BLaER1 treated with 17β-estradiol and CSF1 and Interleukin-3, amounts not matched to agents 10 nM and 100 nM (cell line): ENCODE results near the gene PLXND1.

Experiments used
- H3K27ac ChIP-seq, 11 experiments: shearing (Covaris generic); formaldehyde crosslinking; 2 replicates each; pipeline ENCODE4 v1.8.1; 2022
- H3K27me3 ChIP-seq, 11 experiments: shearing (Covaris generic); formaldehyde crosslinking; 2 replicates each; pipeline ENCODE4 v1.8.1; 2022
- H3K36me3 ChIP-seq, 11 experiments: shearing (Covaris generic); formaldehyde crosslinking; 2 replicates each; pipeline ENCODE4 v1.8.1; 2022
- H3K4me1 ChIP-seq, 10 experiments: shearing (Covaris generic); formaldehyde crosslinking; 2 replicates each; pipeline ENCODE4 v1.8.1; 2022
- H3K4me2 ChIP-seq, 11 experiments: shearing (Covaris generic); formaldehyde crosslinking; 2 replicates each; pipeline ENCODE4 v1.8.1; 2022
- H3K4me3 ChIP-seq, 10 experiments: shearing (Covaris generic); formaldehyde crosslinking; 2 replicates each; pipeline ENCODE4 v1.8.1; 2022
- H3K9ac ChIP-seq, 11 experiments: shearing (Covaris generic); formaldehyde crosslinking; 2 replicates each; pipeline ENCODE4 v1.8.1; 2022
- H3K9me3 ChIP-seq, 11 experiments: shearing (Covaris generic); formaldehyde crosslinking; replicated peaks in 1 of 11; 2 replicates each; pipeline ENCODE4 v1.8.1; 2022
- H4K20me1 ChIP-seq, 11 experiments: shearing (Covaris generic); formaldehyde crosslinking; 2 replicates each; pipeline ENCODE4 v1.8.1; 2022
- Cebpa-rat ChIP-seq, 11 experiments: shearing (Covaris generic); IDR thresholded peaks; 2 replicates each; pipeline ENCODE4 v1.8.1; 2022

PLXND1 gene

GRCh38 chr3:129592381-129593131 is 13.9 kb downstream of the PLXND1 start:
- peaks cover 96 to 100% (median 98%) of the 10 kb centered on the region in 10 experiments for H3K4me1 ChIP-seq
- no peaks in the 10 kb centered on the region for H3K27me3 ChIP-seq
- peak overlapping the region; percentile 37 to 96 (median 54) for H3K4me3 ChIP-seq
- H3K36me3 ChIP-seq: peaks cover 0 to 57% (median 16%) of the 10 kb centered on the region in 11 experiments; a peak in 17 of 22 replicates
- H3K9me3 ChIP-seq: no peaks in the 10 kb centered on the region
- H4K20me1 ChIP-seq: peaks cover 0 to 82% (median 11%) of the 10 kb centered on the region in 11 experiments; a peak in 11 of 22 replicates
- no peak for TF ChIP-seq Cebpa-rat (IDR thresholded peaks at IDR 0.05)
- H3K9ac ChIP-seq: peak overlapping the region; percentile 82 to 95 (median 87)
- H3K4me2 ChIP-seq: peak overlapping the region; percentile 92 to 100 (median 99)
- peak overlapping the region; percentile 90 to 100 (median 98) for H3K27ac ChIP-seq

GRCh38 chr3:129591932-129592331 is 14.5 kb downstream of the PLXND1 start:
- Histone ChIP-seq H3K4me3 (peak overlapping the region; percentile 37 to 96 (median 54)), H3K27ac (peak overlapping the region; percentile 90 to 100 (median 98)), H4K20me1 (peaks cover 0 to 82% (median 6%) of the 10 kb centered on the region in 11 experiments; a peak in 11 of 22 replicates), H3K9me3 (no peaks in the 10 kb centered on the region), H3K4me1 (peaks cover 90 to 100% (median 93%) of the 10 kb centered on the region in 10 experiments), H3K36me3 (peaks cover 6 to 64% (median 22%) of the 10 kb centered on the region in 11 experiments; a peak in 21 of 22 replicates), H3K27me3 (no peaks in the 10 kb centered on the region), H3K9ac (peak overlapping the region; percentile 82 to 95 (median 87)), H3K4me2 (peak overlapping the region; percentile 92 to 100 (median 99))
- TF ChIP-seq Cebpa-rat (IDR thresholded peaks at IDR 0.05): no peak

- Histone ChIP-seq H4K20me1 (peaks cover 0 to 82% (median 5%) of the 10 kb centered on the region in 11 experiments; a peak in 13 of 22 replicates), H3K4me1 (peaks cover 73 to 89% (median 77%) of the 10 kb centered on the region in 10 experiments), H3K9ac (peak overlapping the region; percentile 36 to 95 (median 87); a peak in 19 of 22 replicates), H3K4me3 (no peak overlapping the region), H3K27me3 (no peaks in the 10 kb centered on the region), H3K4me2 (peak overlapping the region; percentile 92 to 100 (median 99)), H3K9me3 (no peaks in the 10 kb centered on the region), H3K27ac (peak overlapping the region in 10 of 11 experiments; percentile 36 to 100 (median 98); a peak in 20 of 22 replicates), H3K36me3 (peaks cover 23 to 73% (median 36%) of the 10 kb centered on the region in 11 experiments)
- no peak for TF ChIP-seq Cebpa-rat (IDR thresholded peaks at IDR 0.05)
Observed at GRCh38 chr3:129590215-129590614, 16.3 kb downstream of the PLXND1 start.

- H3K4me1 ChIP-seq: peaks cover 60 to 85% (median 70%) of the 10 kb centered on the region in 10 experiments
- peak overlapping the region in 10 of 11 experiments; percentile 14 to 100 (median 62); a peak in 13 of 22 replicates for H3K4me2 ChIP-seq
- no peaks in the 10 kb centered on the region for H3K27me3 ChIP-seq
- H3K9ac ChIP-seq: peak overlapping the region in 10 of 11 experiments; percentile 5 to 59 (median 38); a peak in 11 of 22 replicates
- no peak overlapping the region for H3K4me3 ChIP-seq
- peaks cover 38 to 87% (median 60%) of the 10 kb centered on the region in 11 experiments for H3K36me3 ChIP-seq
- TF ChIP-seq Cebpa-rat (IDR thresholded peaks at IDR 0.05): no peak
- H4K20me1 ChIP-seq: peaks cover 0 to 93% (median 11%) of the 10 kb centered on the region in 11 experiments; a peak in 14 of 22 replicates
- no peaks in the 10 kb centered on the region for H3K9me3 ChIP-seq
- peak overlapping the region in 9 of 11 experiments; percentile 7 to 65 (median 49); a peak in 15 of 22 replicates for H3K27ac ChIP-seq
Observed at GRCh38 chr3:129587566-129588210, 18.8 kb downstream of the PLXND1 start.

- Histone ChIP-seq H3K27ac (peak overlapping the region in 8 of 11 experiments; percentile 9 to 65 (median 51); a peak in 14 of 22 replicates), H3K4me1 (peaks cover 62 to 86% (median 72%) of the 10 kb centered on the region in 10 experiments), H3K36me3 (peaks cover 43 to 95% (median 68%) of the 10 kb centered on the region in 11 experiments), H3K27me3 (no peaks in the 10 kb centered on the region), H3K4me2 (no peak overlapping the region), H3K4me3 (no peak overlapping the region), H4K20me1 (peaks cover 0 to 95% (median 11%) of the 10 kb centered on the region in 11 experiments; a peak in 14 of 22 replicates), H3K9me3 (no peaks in the 10 kb centered on the region), H3K9ac (peak overlapping the region in 9 of 11 experiments; percentile 5 to 59 (median 32); a peak in 9 of 22 replicates)
- TF ChIP-seq Cebpa-rat (IDR thresholded peaks at IDR 0.05): no peak
Observed at GRCh38 chr3:129586746-129587430, 19.6 kb downstream of the PLXND1 start.

GRCh38 chr3:129585949-129586657 is 20.4 kb downstream of the PLXND1 start:
- no peaks in the 10 kb centered on the region for H3K27me3 ChIP-seq
- 0 out of 22 replicates have a peak overlapping the region, but pooled peaks of 1 of the 11 experiments have one; percentile 21 for H3K4me2 ChIP-seq
- peaks cover 0 to 99% (median 11%) of the 10 kb centered on the region in 11 experiments; a peak in 14 of 22 replicates for H4K20me1 ChIP-seq
- peaks cover 50 to 100% (median 76%) of the 10 kb centered on the region in 11 experiments for H3K36me3 ChIP-seq
- H3K9ac ChIP-seq: no peak overlapping the region
- TF ChIP-seq Cebpa-rat (IDR thresholded peaks at IDR 0.05): no peak
- H3K4me3 ChIP-seq: no peak overlapping the region
- no peak overlapping the region for H3K27ac ChIP-seq
- H3K9me3 ChIP-seq: no peaks in the 10 kb centered on the region
- H3K4me1 ChIP-seq: peaks cover 62 to 86% (median 72%) of the 10 kb centered on the region in 10 experiments

GRCh38 chr3:129584631-129585030 is 21.8 kb downstream of the PLXND1 start:
- Histone ChIP-seq H3K36me3 (peaks cover 57 to 100% (median 90%) of the 10 kb centered on the region in 11 experiments), H3K4me3 (no peak overlapping the region), H3K9me3 (no peaks in the 10 kb centered on the region), H3K4me2 (peak overlapping the region in 2 of 11 experiments; percentile 16 to 95; a peak in 4 of 22 replicates), H4K20me1 (peaks cover 0 to 99% (median 11%) of the 10 kb centered on the region in 11 experiments; a peak in 14 of 22 replicates), H3K27ac (no peak overlapping the region), H3K27me3 (no peaks in the 10 kb centered on the region), H3K4me1 (peaks cover 61 to 86% (median 72%) of the 10 kb centered on the region in 10 experiments), H3K9ac (no peak overlapping the region; a peak in 1 of 22 replicates)
- TF ChIP-seq Cebpa-rat (IDR thresholded peaks at IDR 0.05): no peak
